Stimulated activated CD8-positive, alpha-beta memory T cell treated with anti-CD3 and anti-CD28 coated beads, Interleukin-7, amount 100 ng/mL, for 48 hours (primary cell): Measurements from ENCODE around the gene SPPL2B.
"Not testable (repeated sequence)": the region's sequence is repeated elsewhere in the genome, so short reads cannot be mapped to it uniquely, and the experiment has no call there.

Experiments
- DNase-seq, 2 donors: peaks; one replicate each; pipeline ENCODE4 v3.0.0-alpha.2; 2020; ENCODE audit warnings: low read depth in 1 of 2; ENCODE audit errors: extremely low read depth in 1 of 2

SPPL2B gene

DNA sequence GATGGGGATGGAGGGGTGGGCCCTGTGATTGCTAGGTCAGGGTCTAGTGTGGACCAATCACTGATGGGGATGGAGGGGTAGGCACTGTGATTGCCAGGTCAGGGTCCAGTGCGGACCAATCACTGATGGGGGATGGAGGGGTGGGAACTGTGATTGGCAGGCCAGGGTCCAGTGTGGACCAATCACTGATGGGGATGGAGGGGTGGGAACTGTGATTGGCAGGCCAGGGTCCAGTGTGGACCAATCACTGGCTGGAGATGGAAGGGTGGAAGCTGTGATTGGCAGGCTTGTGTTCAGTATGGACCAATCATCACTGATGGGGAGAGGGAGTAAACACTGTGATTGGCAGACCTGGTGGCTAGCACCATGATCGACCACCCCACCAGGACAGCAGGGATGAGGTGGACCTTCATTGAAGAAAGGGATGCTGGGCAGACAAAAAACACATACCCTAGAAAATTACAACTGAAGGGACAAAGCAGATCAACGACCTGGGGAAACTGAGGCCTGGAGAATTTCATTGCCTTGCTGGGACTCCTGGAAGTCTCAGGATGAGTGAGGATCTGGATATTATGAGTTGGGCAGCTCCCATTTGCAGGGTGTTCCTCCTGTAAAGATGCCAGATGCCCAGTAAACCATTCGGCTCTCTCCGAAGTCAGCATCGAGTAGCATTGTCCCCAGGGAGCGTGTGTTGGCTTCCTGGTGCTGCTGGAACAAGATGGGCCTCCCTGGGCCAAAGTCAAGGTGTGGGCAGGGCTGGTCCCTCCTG is 47.1 kb downstream of the SPPL2B start:
- no peak for DNase-seq

DNA sequence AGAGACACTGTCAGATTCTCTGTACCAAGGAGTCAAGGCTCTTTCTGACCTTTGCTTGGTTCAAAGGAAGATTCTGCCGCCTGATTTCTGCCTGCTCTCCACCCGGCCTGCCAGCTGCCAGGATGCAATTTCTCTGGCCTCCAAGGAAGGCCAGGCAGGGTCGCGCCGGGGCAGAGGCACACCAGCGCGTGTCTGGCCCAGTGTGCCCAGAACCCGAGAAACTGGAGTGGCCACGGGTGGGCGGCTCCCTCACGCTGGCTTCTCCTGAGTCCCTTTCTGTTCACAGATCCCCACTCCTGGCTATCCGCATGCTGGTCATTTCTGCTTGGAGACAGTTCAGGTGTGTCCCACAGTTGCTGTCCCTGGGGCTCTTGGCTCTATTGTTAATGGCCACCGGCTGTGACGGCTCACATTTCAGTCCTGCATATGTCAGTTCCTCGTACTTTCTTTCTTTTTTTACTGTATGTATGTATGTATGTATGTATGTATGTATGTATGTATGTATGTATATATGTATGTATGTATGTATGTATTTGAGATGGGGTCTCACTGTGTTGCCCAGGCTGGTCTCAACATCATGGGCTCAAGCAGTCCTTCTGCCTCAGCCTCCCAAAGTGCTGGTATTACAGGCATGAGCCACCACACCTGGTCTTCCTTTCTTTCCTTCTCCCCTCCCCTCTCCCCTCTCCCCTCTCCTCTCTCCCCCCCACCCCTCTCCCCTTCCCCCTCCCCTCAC is 48.5 kb downstream of the SPPL2B start:
- no peak for DNase-seq

DNA sequence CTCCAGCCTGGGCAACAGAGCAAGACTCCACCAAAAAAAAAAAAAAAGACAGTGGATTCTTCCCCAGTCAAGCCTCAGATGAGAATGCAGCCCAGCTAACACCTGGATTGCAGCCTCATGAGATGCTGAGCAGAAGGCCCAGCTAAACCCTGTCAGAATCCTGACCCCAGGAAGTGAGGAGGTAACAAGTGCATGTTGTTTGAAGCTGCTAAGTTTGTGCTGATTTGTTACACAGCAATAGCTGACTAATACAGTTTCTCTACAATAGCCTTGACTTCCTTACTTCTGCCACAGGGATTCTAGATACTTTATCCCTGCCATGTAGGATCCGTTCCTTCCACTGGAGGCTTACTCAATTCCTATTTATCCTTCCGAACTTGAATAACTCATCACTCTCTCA is 52.1 kb downstream of the SPPL2B start:
- DNase-seq = no peak

DNA sequence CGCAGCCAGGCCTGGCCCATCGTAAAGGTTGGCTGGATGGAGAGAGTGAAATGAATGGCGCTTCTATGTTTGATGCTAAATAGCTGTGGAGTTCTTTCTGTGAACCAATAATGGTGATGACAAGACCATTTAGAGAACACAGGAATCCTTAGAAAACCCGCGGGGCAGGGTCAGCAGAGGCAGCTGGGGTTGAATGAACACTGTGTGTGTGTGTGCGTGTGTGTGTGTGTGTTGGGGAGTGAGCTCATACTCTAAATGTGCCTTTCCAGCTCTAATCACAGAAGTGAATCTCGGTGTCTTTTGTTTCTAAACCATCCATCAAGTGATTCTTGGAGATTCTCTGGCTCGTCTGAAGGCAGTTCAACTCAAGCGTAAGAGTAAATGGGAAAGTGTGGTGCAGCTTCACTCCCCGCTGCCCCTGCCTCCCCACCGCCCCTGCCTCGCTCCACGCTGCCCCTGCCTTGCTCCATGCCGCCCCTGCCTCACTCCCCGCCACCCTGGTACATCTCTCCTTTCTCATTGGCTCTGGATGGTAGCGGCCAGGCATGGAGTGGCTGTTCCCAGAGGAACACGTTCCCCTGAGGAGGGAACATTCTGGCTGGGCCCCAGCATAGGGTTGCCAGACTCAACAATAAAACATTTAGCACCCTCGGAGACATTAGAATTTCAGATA is 52.8 kb downstream of the SPPL2B start:
- DNase-seq = no peak

DNA sequence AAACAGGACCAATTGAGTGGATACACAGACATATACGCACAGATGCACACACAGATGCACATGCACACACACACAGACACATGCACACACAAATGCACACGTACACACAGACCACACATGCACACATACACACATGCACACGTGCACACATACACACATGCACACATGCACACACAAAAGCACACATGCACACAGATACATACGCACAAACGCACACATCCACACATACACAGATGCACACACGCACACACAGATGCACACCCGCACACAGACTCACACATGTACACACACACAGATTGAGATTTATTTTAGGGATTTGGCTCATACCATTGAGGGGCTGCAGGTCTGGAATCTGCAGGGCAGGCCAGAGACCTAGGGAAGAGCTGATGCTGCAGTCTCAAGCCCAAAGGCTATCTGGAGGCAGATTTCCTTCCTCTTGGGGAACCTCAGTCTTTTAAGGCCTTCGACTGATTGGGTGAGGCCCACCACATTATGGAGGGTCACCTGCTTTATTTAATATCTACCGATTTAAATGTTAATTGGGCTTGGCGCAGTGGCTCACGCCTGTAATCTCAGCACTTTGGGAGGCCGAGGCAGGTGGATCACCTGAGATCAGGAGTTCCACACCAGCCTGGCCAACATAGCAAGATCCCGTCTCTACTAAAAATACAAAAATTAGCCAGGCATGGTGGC is 54.2 kb downstream of the SPPL2B start:
- no peak for DNase-seq

DNA sequence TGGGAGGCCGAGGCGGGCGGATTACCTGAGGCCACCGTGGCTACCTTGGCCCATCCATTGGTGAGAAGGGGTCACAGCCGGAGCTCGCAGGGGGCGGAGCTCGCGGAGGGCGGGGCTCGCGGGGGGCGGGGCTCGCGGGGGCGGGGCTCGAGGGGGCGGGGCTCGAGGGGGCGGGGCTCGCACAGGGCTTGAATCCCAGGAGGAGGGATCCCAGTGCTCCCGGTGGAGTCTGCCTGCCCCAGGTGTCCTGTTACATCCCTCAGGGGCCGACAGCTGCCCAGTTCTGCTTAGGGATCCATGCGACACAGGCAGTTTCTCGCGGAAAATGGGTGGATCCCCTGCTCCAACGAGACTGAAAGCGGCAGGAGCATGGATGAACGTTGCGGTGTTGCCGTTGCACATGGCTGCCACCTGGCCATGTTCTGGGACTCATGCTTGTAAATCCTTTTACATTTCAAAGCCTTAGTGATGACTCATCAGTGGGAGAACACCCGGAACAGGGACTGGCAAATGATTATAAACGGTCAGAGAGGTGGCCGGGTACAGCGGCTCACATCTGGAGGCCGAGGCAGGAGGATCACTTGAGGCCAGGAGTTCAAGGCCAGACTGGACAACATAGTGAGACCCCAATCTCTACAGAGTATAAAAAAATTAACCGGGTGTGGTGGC is 56.7 kb downstream of the SPPL2B start:
- DNase-seq = no peak

DNA sequence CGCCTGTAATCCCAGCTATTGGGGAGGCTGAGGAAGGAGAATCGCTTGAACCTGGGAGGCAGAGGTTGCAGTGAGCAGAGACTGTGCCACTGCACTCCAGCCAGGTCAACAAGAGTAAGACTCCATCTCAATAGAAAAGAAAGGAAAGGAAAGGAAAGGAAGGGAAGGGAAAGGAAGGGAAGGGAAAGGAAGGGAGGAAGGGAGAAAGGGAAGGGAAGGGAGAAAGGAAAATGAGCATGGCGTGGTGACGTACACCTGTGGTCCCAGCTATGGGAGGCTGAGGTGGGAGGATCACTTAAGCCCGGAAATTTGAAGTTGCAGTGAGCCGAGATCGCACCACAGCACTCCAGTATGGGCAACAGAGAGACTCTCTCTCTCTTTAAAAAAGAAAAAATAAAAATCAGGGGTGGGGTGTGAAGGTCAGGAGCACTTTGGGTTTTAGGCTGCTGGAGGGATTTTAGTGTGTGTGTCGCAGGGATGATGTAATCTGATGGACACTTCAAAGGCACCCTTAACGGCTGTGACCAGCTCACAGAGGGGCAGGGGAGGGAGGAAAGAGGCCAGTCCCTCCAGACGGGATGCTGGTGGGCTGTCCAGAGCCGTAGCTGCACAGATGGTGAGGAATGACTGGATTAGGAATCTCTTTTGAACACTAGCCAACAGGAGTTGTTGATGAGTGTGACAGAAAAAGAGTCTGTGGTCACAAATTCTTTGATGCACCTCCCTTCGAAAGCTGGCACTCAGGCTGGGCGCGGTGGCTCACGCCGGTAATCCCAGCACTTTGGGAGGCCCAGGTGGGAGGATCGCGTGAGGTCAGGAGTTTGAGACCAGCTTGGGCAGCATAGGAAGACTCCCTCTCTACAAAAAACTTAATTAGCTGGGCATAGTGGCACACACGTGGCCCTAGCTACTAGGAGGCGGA is 59.1 kb downstream of the SPPL2B start:
- no peak for DNase-seq

DNA sequence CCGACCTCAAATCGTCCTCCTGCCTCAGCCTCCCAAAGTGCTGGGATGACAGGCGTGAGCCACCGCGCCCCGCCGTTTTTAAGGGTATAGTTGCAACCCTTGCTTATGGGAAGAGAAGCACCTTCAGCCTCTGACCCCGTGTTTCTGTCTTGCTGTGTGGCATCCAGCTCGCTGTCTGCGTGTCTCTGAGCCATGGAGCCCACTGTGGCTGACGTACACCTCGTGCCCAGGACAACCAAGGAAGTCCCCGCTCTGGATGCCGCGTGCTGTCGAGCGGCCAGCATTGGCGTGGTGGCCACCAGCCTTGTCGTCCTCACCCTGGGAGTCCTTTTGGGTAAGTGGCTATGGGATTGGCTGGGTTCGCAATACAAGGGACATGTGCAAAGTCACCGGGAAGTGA is 61.1 kb downstream of the SPPL2B start:
- no peak for DNase-seq

DNA sequence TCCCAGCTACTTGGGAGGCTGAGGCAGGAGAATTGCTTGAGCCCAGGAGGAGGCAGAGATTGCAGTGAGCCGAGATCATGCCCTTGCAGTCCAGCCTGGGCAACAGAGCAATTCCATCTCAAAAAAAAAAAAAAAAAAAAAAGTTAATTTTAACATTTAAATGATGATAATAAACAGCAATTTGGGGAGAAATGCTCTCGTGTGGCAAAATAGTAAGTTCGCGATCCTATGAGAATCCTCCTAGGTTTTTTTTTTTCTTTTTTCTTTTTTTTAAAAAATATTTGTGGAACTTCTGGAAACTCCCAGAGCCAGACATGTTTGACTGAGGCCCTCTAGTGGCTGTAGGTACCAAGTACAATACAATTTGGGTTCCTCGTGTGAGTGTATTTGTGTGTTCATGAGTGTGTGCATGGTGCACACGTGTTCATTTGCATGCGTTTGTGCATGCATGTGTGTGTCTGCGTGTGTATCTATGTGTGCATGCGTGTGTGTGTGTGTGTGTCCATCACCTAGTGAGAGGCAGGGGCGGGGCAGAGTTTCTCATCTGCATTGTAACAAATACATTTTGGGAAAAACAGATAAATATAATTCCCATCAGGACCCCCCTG is 62.7 kb downstream of the SPPL2B start:
- no peak for DNase-seq

DNA sequence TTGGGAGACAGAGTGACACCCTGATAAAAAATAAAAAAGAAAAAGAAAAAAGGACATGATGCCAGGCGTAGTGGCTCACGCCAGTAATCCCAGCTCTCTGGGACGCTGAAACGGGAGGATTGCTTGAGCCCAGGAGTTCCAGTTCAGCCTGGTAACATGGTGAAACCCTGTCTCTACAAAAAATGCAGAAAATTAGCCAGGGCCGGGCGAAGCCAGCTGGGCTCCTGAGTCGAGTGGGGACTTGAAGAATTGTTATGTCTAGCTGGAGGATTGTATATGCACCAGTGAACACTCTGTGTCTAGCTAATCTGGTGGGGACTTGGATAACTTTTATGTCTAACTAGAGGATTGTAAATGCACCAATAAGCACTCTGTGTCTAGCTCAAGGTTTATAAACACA is 63.9 kb downstream of the SPPL2B start:
- no peak for DNase-seq

DNA sequence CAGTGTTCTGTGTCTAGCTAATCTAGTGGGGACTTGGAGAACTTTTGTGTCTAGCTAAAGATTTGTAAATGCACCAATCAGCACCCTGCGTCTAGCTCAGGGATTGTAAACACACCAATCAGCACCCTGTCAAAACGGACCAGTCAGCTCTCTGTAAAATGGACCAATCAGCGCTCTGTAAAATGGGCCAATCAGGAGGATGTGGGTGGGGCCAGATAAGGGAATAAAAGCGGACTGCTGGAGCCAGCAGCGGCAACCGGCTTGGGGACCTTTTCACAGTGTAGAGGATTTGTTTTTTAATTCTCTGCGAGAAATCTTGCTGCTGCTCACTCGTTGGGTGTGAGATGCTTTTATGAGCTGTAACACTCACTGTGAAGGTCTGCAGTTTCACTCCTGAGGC is 64.4 kb downstream of the SPPL2B start:
- not testable (repeated sequence) for DNase-seq

DNA sequence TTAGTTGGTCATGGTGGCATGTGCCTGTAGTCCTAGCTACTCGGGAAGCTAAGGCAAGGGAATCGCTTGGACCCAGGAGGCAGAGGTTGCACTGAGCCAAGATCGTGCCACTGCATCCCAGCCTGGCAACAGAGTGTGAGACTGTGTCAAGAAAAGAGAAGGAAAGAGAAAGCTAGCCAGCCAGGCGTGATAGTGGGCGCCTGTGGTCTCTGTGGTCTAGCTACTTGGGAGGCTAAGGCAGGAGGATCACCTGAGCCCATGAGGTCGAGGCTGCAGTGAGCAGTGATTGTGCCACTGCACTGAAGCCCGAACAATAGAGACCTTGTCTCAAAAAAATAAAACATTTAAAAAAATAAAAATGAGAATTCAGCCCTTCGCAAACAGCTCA is 65.6 kb downstream of the SPPL2B start:
- DNase-seq = no peak

DNA sequence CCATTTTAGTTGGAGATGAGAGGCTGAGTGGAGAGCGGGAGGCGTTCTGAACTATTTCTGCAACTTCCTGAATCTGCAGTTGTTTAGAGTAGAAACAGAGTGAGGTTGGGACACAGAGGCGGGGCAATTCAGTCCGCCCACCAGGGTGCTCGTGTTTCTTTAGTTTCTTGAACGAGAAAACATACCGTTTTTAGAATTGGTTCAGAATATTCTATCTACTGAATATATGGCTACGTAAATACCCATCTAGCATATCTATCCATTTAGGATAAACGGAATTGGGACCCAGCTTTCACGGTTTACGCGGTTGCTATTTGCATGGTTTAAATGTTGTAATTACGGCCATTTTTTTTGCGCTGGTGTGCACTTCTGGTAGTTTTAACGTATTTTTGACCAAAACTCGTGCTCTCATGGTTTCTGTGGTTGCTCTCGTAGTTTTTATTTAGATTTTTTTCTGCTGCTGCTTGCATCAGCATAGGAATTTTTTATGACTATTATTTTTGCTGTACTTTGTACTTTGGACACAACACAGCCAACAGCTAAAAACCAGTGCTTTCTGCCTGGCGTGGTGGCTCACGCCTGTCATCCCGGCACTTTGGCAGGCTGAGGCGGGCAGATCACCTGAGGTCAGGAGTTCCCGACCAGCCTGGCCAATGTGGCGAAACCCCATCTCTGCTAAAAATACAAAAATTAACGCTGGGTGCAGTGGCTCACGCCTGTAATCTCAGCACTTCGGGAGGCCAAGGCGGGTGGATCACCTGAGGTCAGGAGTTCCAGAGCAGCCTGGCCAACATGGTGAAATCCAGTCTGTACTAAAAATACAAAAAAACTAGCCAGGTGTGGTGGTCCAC is 66.2 kb downstream of the SPPL2B start:
- no peak for DNase-seq

DNA sequence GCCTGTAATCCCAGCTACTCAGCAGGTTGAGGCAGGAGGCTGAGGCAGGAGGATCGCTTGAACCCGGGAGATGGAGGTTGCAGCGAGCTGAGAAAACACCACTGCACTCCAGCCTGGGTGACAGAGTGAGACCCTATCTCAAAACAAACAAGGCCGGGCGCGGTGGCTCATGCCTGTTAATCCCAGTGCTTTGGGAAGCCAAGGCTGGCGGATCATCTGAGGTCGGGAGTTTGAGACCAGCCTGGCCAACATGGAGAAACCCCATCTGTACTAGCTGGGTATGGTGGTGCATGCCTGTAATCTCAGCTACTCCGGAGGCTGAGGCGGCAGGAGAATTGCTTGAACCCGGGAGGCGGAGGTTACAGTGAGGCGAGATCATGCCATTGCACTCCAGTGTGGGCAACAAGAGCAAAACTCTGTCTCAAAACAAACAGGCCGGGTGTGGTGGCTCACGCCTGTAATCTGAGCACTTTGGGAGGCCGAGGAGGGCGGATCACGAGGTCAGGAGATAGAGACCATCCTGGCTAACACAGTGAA is 66.9 kb downstream of the SPPL2B start:
- DNase-seq = not testable (repeated sequence)

DNA sequence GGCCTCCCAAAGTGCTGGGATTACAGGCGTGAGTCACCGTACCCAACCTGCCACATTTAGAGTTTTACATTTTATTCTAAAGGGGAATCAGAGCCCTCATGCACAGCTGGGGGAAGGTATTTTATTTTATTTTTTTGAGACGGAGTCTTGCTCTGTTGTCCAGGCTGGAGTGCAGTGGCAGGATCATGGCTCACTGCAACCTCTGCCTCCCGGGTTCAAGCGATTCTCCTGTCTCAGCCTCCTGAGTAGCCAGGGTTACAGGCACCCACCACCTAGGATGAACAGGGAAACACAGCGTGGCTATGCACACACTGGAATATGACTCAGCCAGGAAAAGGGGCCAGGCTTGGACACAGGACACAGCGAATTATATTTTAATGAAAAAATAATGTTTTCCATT is 68.7 kb downstream of the SPPL2B start:
- not testable (repeated sequence) for DNase-seq

DNA sequence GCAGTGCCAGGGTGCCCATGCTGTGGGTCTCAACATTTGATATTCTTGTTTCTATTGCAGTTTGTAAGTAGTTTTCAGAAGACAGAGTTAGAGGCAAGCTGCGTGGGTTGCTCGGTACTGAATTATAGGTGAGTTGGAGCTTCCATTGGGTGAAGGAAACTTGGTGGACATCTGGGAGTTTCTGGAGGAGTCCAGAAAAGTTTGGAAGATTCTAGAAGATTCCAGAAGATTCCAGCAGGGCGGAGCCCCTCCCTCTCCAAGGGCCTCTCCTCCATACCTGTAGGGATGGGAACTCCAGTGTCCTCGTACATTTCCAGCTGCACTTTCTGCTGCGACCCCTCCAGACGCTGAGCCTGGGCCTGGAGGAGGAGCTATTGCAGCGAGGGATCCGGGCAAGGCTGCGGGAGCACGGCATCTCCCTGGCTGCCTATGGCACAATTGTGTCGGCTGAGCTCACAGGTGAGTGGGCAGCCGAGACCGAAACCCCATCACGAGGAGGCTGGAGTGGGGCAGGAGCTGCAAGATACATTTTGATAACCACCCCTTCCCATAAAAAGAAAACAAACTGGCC is 70.3 kb downstream of the SPPL2B start:
- no peak for DNase-seq

DNA sequence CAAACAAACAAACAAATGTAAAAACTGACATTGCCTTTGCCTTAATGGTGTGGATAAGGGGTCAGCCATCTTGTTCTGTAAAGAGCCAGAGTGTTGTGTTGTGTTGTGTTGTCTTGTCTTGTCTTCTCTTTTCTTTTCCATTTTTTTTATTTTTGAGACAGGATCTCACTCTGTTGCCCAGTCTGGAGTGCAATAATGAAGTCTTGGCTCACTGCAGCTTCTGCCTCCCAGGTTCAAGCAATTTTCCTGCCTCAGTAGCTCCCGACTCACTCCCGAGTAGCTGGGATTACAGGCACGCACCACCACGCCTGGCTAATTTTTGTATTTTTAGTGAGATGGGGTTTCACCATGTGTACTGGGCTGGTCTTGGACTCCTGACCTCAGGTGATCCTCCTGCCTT is 71.1 kb downstream of the SPPL2B start:
- no peak for DNase-seq
